ENCODE results near the gene DMD.
"Not testable (repeated sequence)": the region's sequence is repeated elsewhere in the genome, so short reads cannot be mapped to it uniquely, and the experiment has no call there.

The DMD gene

DNA sequence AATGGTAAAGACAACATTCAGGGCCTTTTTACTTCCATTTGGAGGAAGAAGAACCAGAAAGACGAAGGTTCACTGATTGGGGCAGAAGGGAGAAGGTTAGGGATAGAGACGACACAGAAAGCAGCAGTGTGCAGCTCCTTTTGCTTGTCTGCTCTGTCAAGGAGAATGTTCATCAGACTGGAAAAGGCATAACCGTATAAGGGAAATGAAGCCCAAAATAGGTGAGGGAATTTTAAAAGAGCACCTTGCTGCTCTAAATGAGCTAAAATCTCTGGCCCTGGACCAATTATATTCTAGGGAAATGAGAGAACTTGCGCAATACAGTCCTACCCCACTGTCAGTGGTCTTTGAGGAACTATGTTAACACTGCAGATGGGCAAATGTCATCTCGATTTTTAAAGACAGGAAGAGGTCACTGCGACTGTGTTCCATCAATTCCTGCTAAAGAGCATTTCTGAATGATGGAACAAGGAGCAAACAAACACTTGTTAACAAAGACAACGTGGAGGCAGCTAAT is 1229.7 kb downstream of the DMD start:
- no peak for DNase-seq

DNA sequence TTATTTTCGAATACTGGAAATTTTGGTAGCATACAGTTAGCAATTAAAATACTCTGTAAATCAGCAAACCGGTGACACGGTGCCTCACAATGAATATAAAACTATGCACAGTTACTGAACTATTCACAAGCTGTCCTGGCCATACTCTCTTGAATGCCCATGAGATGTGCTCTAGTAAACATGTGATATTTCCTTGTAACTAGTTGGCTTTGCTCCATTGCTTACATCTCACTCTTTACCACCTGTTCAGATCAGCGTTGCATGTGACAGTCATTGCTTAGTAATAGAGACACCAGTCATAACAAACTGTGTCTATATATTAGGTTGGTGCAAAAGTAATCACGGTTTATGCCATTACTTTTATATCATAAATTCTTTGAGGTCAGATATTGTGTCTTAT is 1241.6 kb downstream of the DMD start:
- no peak for DNase-seq

- DNase-seq, result no peak
Observed at GRCh38 chrX:31962256-31962655, 1249.1 kb downstream of the DMD start.

DNA sequence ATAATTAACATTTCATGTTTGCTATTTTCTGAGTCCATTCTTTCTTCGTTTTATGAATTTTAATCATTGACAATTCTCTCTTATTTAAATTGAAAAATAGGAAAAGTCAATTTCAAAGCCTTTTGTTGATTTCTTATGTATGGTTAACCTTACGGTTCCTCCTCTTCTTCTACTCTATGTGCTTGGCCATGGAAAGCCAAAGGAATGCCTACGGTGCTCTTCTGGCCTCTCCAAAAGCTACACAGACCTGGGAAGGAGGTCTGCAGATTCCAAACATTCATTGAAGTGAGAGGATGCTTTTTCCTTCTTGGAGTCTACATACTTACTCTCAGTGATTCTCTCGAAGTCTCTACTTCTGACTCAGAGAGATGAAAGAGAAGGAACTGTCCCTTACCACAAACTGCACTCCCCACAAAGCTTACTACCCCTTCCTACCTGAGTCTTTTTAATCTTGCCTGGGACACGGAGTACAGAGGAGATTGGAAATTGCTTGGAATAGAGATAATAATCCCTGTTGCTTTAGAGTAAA is 1276.4 kb downstream of the DMD start:
- DNase-seq, result peak; percentile 58

GRCh38 chrX:31934015-31934414 is 1277.3 kb downstream of the DMD start:
- DNase-seq, result no peak

GRCh38 chrX:31932769-31933168 is 1278.6 kb downstream of the DMD start:
- no peak for DNase-seq

- not testable (repeated sequence) for DNase-seq
Observed at GRCh38 chrX:31932320-31932719, 1279.0 kb downstream of the DMD start.

DNA sequence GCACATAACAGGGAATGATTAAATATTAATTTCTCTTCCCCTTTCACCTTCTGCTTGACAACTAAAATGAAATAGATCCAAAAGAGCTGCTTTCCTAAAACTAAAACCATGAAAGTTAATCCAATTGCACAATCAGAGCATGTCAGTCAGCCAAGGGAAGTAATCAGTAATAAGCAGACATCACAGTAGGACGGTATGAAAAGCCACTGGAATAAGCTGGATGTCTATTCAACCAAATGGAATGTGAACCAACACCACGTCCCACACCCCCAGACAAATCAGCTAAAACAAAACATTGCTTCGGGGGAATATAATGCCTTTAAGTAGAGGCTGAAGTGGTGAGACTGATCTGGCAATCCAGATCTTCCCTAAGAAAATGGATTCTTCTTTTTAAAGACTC is 1280.1 kb downstream of the DMD start:
- peak; percentile 60 for DNase-seq

GRCh38 chrX:31929366-31929765 is 1282.0 kb downstream of the DMD start:
- DNase-seq, result no peak

- DNase-seq, result no peak
Observed at GRCh38 chrX:31921236-31921635, 1290.1 kb downstream of the DMD start.

- DNase-seq, result no peak
Observed at GRCh38 chrX:31909850-31910572, 1301.3 kb downstream of the DMD start.

DNA sequence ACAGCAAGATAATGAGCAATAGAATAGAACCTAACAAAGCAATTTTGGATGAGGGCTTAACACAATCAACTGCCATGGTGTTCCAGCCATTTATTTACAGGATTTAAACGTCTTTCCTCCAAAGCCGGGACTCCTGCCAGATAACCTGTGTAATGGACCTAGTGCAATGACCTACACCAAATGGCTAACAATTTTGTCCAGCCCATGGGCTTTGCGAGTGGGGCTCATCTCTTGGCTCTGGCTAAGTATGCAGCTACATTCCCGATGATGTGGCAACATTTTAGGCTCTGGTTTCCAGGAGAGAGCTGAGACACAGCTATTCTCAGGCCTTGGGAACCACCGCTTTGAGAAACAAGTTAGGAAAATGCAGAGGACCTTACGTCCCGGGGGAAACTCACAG is 1317.2 kb downstream of the DMD start:
- DNase-seq, result no peak

DNA sequence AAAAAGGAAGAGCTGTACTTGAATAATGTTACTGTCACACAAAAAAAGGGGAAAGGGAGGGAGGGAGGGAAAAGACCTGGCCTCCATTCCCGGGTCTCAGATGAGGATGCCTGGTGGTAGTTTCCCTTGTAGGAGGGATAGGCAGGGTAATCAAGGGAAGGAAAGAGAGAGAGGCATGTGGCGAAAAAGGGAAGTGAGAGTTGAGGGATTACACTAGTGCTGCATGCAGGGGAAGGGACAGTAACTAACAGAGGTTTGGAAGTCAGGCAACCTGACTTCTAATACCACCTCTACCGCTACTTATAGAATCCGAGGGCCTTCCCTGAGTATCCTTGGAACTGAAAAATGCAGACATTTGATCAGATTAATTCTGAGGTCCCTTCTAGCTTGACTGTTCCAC is 1317.8 kb downstream of the DMD start:
- no peak for DNase-seq

GRCh38 chrX:31889088-31889487 is 1322.3 kb downstream of the DMD start:
- DNase-seq, result no peak

- no peak for DNase-seq
Observed at GRCh38 chrX:31884535-31884934, 1326.8 kb downstream of the DMD start.

DNA sequence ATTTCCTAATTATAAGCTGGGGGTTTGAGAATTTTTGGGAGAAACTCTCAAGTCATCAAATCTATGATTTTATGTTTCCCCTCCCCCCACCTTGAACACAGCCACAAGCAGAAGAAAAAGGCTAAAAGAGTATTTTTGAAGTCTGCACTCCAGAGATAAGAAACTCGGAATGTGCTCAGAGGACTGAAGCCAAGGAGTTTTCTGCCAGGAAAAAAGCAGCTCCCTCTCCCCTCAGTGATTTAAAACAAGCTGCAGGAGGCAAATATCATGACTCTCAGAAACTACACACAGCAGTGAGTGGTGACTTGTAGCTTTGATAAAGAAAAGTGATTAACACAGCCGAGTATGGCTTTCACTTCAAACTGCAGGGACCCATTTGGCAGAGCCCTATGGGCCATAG is 1339.3 kb downstream of the DMD start:
- no peak for DNase-seq

GRCh38 chrX:31870267-31870666 is 1341.1 kb downstream of the DMD start:
- no peak for DNase-seq

DNA sequence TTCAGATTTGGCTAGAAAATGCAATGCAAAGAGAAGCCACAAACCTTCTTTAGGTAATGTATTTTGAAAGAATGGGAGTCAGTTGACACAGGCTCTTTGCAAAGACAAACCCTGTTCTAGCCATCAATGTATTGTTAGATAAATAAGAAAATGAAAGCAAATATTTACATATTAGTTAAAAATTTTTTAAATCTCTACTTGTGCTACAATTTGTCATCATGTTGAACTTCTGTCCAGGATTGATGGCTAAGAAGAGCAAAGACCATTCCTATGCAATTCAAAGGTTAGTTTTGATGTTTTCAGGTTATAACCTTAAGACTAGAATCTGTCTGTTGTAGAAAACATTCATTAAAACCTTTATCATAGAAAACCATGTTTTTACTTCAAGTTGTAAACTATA is 1350.7 kb downstream of the DMD start:
- DNase-seq, result no peak

- no peak for DNase-seq
Observed at GRCh38 chrX:31858915-31859314, 1352.4 kb downstream of the DMD start.

GRCh38 chrX:31854716-31855115 is 1356.6 kb downstream of the DMD start:
- DNase-seq, result no peak

GRCh38 chrX:31851761-31852160 is 1359.6 kb downstream of the DMD start:
- no peak for DNase-seq

- no peak for DNase-seq
Observed at GRCh38 chrX:31847773-31848172, 1363.6 kb downstream of the DMD start.

GRCh38 chrX:31845003-31845402 is 1366.3 kb downstream of the DMD start:
- no peak for DNase-seq

DNA sequence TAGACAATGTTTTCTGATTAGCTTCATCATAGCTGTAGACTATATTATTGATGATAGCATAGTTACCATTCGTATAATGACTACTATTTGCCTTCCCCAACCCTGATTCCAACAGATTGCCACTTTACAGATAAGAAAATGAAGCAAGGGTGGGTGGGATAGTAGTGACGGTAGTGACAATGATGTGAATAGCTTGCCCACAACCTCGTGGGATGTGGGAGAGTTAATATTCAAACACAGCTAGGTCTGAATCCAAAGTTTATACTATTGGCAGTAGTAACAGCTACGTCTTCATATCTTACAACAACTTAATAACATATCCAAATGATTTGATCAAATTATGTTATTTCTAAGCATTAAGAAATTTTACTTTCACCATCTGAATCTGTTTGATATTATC is 1372.7 kb downstream of the DMD start:
- no peak for DNase-seq
